Chondrocyte (in vitro differentiated cells): ENCODE results near the gene GPR108. TPM values are rescaled to one million over a fixed set of nuclear protein-coding genes. Genes with fewer than 3 reads are reported as not detected.
"Not testable (repeated sequence)": the region's sequence is repeated elsewhere in the genome, so short reads cannot be mapped to it uniquely, and the experiment has no call there.

Experiments
- DNase-seq: peaks from one replicate; pipeline ENCODE4 v3.0.0; 2021; ENCODE audit warnings: mixed read lengths, low spot score
- H3K27ac Mint-ChIP-seq: one replicate; pipeline ENCODE4 v1.8.0; 2021; ENCODE audit warnings: mild to moderate bottlenecking, moderate library complexity, mixed read lengths; ENCODE audit not compliant: unreplicated experiment
- H3K27me3 Mint-ChIP-seq: 2 replicates; pipeline ENCODE4 v1.8.0; 2021; ENCODE audit warnings: low read depth, mixed read lengths
- H3K36me3 Mint-ChIP-seq: 2 replicates; pipeline ENCODE4 v1.8.0; 2021; ENCODE audit warnings: low read depth, mixed read lengths
- H3K4me1 Mint-ChIP-seq: 2 replicates; pipeline ENCODE4 v1.8.0; 2021; ENCODE audit warnings: low read depth, mild to moderate bottlenecking, mixed read lengths
- H3K4me3 Mint-ChIP-seq: one replicate; pipeline ENCODE4 v1.8.0; 2021; ENCODE audit warnings: mild to moderate bottlenecking, moderate library complexity, mixed read lengths; ENCODE audit not compliant: unreplicated experiment
- H3K9me3 Mint-ChIP-seq: 2 replicates; pipeline ENCODE4 v1.8.0; 2021; ENCODE audit warnings: low read depth, mixed read lengths
- CTCF ChIP-seq: fragments of 200-600 bp; sonication (generic); IDR thresholded peaks from 2 replicates; pipeline ENCODE4 v1.5.0; 2021; ENCODE audit warnings: antibody characterized with exemption, mild to moderate bottlenecking, moderate library complexity
- total RNA-seq: library from RNA; stranded (reverse); gene quantifications from 3 replicates; pipeline ENCODE4 v1.2.1, GENCODE V29; 2021

Gene GPR108
- total RNA-seq, 1 donor from 2014 or later = 39.8 TPM

- Mint-ChIP-seq H3K4me1 (no peaks in the 10 kb centered on the region), H3K9me3 (no peaks in the 10 kb centered on the region), H3K27ac (no peak overlapping the region), H3K36me3 (no peaks in the 10 kb centered on the region), H3K4me3 (no peak overlapping the region), H3K27me3 (no peaks in the 10 kb centered on the region)
- no peak for TF ChIP-seq CTCF
- DNase-seq = no peak
Observed at GRCh38 chr19:6774821-6775707, 37.7 kb upstream of the GPR108 start.

DNA sequence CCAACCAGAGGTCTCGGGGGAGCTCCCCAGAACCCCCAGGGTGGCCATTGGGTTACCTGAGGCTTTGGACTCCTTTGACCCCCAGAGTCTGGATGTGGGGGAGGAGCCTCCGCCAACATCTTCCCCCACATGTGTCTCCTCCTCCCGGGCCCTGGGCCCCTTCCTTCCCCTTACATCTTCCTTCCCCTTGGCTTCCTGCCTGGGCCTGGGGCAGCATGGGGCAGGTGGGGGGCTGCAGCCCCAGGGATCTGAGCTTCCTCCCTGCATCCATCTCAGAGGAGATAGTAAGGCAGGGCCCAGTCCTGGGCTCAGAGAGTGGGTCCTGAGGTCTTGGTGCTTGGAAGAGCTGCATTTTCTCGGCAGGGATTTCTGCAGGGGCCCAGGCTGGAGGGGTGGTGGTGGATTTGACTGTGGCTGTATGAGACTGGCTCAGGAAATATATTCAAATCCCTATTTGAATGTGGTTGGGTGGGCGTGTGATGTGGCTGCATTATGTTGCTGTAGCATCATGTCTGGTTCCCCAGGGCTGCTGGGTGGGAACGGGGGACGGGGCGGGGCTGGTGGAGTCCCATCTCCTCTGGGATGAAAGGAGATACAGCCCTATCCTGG lies 36.0 kb upstream of the GPR108 start:
- TF ChIP-seq CTCF = no peak
- H3K27me3 Mint-ChIP-seq = no peaks in the 10 kb centered on the region
- H3K36me3 Mint-ChIP-seq = no peaks in the 10 kb centered on the region
- H3K27ac Mint-ChIP-seq = no peak overlapping the region
- no peaks in the 10 kb centered on the region for H3K4me1 Mint-ChIP-seq
- no peaks in the 10 kb centered on the region for H3K9me3 Mint-ChIP-seq
- DNase-seq = no peak
- H3K4me3 Mint-ChIP-seq = no peak overlapping the region

DNA sequence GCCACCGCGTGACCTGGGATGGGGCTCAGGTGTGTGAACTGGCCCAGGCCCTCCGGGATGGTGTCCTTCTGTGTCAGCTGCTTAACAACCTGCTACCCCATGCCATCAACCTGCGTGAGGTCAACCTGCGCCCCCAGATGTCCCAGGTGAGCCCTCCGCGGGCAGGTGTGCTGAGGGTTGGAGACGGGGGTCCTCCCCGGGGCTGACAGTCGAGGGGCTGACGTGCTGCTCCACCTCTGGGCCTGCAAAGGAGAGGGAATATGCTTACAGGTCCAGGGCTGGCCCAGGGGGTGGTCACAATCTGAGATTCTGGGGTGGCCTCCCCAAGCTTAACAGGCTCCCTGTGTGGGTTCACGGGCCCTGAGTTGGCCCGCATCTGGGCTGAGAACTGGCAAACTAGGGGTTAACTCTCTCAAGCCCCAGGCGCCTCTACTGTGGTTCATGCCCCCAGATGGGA lies 35.5 kb upstream of the GPR108 start:
- no peak overlapping the region for H3K27ac Mint-ChIP-seq
- no peak for TF ChIP-seq CTCF

DNA sequence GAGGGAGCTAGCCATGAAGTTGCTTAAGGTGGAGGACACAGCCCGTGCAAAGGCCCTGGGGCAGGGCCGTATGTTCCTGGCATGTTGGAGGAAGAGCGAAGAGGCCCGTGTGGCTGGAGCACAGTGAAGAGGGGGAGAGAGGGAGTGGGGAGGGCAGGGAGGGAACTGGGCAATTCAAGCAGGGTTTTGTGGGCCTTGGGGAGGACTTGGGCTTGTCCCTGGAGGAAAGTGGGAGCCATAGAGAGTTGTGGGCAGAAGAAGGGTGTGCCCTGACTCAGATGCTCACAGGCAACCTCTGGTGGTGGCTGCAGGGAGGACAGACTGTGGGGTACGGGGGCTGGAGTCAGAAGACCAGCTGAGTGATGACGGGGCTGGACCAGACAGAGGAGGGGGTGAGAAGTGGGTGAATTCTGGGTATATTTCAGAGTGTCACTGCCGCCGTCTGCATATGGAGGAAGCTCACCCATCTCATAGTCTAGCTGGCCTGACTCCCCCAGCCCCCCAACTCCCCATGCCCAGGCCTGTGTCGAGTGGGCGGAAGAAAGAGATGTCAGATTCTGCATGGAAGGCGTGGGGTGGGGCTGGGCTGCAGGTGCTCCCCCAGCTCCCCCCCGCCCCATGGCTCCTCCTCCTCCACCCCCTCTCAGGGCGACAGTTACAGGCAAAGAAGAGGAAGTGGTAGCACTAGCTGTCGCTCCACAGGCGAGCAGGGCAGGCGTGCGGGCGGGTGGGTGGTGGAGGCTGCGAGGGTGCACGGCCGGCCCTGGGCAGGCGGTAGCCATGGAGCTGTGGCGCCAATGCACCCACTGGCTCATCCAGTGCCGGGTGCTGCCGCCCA lies 34.9 kb upstream of the GPR108 start, which contains the start of gene VAV1:
VAV1 (plus strand) TSS at position 681 of the 838 bp plus-strand sequence; CDS start at position 781, 100 bp downstream.
- H3K4me3 Mint-ChIP-seq = no peak within 1 kb of the TSS
- H3K9me3 Mint-ChIP-seq = no peaks in the 10 kb centered on the region
- no peaks in the 10 kb centered on the region for H3K27me3 Mint-ChIP-seq
- TF ChIP-seq CTCF = peak; percentile 32
- H3K36me3 Mint-ChIP-seq = no peaks in the 10 kb centered on the region
- H3K4me1 Mint-ChIP-seq = peaks cover 4% of the 10 kb centered on the region
- no peak within 1 kb of the TSS for H3K27ac Mint-ChIP-seq
- DNase-seq = no peak

More for the DNA sequence above, 35.5 kb upstream of the GPR108 start:
- Mint-ChIP-seq H3K36me3 (no peaks in the 10 kb centered on the region), H3K4me1 (no peaks in the 10 kb centered on the region), H3K9me3 (no peaks in the 10 kb centered on the region), H3K27me3 (no peaks in the 10 kb centered on the region), H3K4me3 (no peak overlapping the region)
- no peak for DNase-seq

DNA sequence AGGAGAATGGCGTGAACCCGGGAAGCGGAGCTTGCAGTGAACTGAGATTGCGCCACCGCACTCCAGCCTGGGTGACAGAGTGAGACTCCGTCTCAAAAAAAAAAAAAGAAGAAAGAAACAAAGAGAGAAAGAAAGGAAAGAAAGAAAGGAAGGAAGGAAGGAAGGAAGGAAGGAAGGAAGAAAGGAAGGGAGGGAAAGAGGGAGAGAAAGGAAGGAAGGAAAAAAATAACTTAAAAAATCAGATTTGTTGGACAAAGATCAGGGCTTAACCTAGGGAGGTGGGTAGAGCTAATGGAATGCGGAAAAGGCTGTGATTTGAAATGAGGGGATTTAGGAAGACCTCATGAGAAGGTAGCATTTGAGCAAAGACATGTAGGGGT lies 34.3 kb upstream of the GPR108 start:
- not testable (repeated sequence) for H3K9me3 Mint-ChIP-seq, H3K4me3 Mint-ChIP-seq, H3K27me3 Mint-ChIP-seq, DNase-seq, H3K27ac Mint-ChIP-seq, H3K36me3 Mint-ChIP-seq, H3K4me1 Mint-ChIP-seq
